Liver (tissue), 9 donors: ENCODE results near the gene PPFIBP1. TPM values are rescaled to one million over a fixed set of nuclear protein-coding genes. Genes with fewer than 3 reads are reported as not detected.

ENCODE experiments used
- DNase-seq: peaks from one replicate; pipeline ENCODE4 v3.0.0-alpha.2; 2017; ENCODE audit warnings: low spot score
- H3K27ac ChIP-seq, 2 donors: one replicate each; pipeline ENCODE4 v1.7.0; 2013; ENCODE audit warnings: inconsistent platforms in 2 of 2, low read length in 2 of 2, control low read depth in 1 of 2, low read depth in 1 of 2, mild to moderate bottlenecking in 1 of 2
- H3K27me3 ChIP-seq, 4 donors: one replicate each; pipeline versions ENCODE4 v1.6.1 to v1.7.0; 2013; ENCODE audit warnings: low read length in 3 of 4, inconsistent platforms in 1 of 4, mild to moderate bottlenecking in 1 of 4, moderate library complexity in 1 of 4; ENCODE audit not compliant: control insufficient read depth in 4 of 4, insufficient read depth in 4 of 4
- H3K36me3 ChIP-seq, 4 donors: one replicate each; pipeline versions ENCODE4 v1.6.1 to v1.7.0; 2013; ENCODE audit warnings: low read length in 3 of 4, mild to moderate bottlenecking in 3 of 4, low read depth in 1 of 4, moderate library complexity in 1 of 4; ENCODE audit not compliant: control insufficient read depth in 4 of 4, insufficient read depth in 3 of 4
- H3K4me1 ChIP-seq, 4 donors: one replicate each; pipeline versions ENCODE4 v1.6.1 to v1.7.0; 2013; ENCODE audit warnings: low read length in 3 of 4, mild to moderate bottlenecking in 3 of 4, moderate library complexity in 1 of 4; ENCODE audit not compliant: control insufficient read depth in 4 of 4, insufficient read depth in 4 of 4
- H3K4me3 ChIP-seq, 3 donors: one replicate each; pipeline versions ENCODE4 v1.6.1 to v1.7.0; 2013; ENCODE audit warnings: low read length in 3 of 3, control low read depth in 1 of 3, low read depth in 1 of 3, mild to moderate bottlenecking in 1 of 3
- H3K9ac ChIP-seq, 2 donors: one replicate each; pipeline ENCODE4 v1.7.0; 2013; ENCODE audit warnings: low read length in 2 of 2, mild to moderate bottlenecking in 2 of 2, moderate library complexity in 2 of 2, control low read depth in 1 of 2, low read depth in 1 of 2
- H3K9me3 ChIP-seq, 4 donors: one replicate each; pipeline versions ENCODE4 v1.6.1 to v1.7.0; 2013; ENCODE audit warnings: low read length in 3 of 4; ENCODE audit not compliant: control insufficient read depth in 4 of 4
- ATF3 ChIP-seq: IDR thresholded peaks from 2 replicates; pipeline ENCODE4 v1.6.1; 2016; ENCODE audit warnings: antibody characterized with exemption
- CTCF ChIP-seq: fragments of 150-350 bp; IDR thresholded peaks from 2 replicates; pipeline ENCODE4 v1.5.1; 2017; ENCODE audit warnings: improper control_type of control experiment, low read depth, low read length; ENCODE audit not compliant: missing input control
- EGR1 ChIP-seq, 2 donors: IDR thresholded peaks; 2 replicates each; pipeline ENCODE4 v1.6.1; 2016 to 2018; ENCODE audit warnings: antibody characterized with exemption in 2 of 2, low read depth in 2 of 2
- FOXA1 ChIP-seq: IDR thresholded peaks from 2 replicates; pipeline ENCODE4 v1.6.1; 2016; ENCODE audit warnings: antibody characterized with exemption
- HNF4G ChIP-seq: IDR thresholded peaks from 2 replicates; pipeline ENCODE4 v1.6.1; 2016; ENCODE audit warnings: antibody characterized with exemption
- JUND ChIP-seq, 2 donors: IDR thresholded peaks; 2 replicates each; pipeline ENCODE4 v1.6.1; 2016; ENCODE audit warnings: antibody characterized with exemption in 2 of 2
- MAX ChIP-seq: IDR thresholded peaks from 2 replicates; pipeline ENCODE4 v1.6.1; 2016; ENCODE audit warnings: antibody characterized with exemption
- NR2F2 ChIP-seq: IDR thresholded peaks from 2 replicates; pipeline ENCODE4 v1.6.1; 2016; ENCODE audit warnings: antibody characterized with exemption
- RAD21 ChIP-seq, 2 donors: IDR thresholded peaks; 2 replicates each; pipeline ENCODE4 v1.6.1; 2016; ENCODE audit warnings: antibody characterized with exemption in 2 of 2, mild to moderate bottlenecking in 2 of 2
- RXRA ChIP-seq, 2 donors: IDR thresholded peaks; 2 replicates each; pipeline ENCODE4 v1.6.1; 2017 to 2018; ENCODE audit warnings: antibody characterized with exemption in 2 of 2, mild to moderate bottlenecking in 1 of 2
- SP1 ChIP-seq: IDR thresholded peaks from 2 replicates; pipeline ENCODE4 v1.6.1; 2018; ENCODE audit warnings: antibody characterized with exemption, mild to moderate bottlenecking
- TAF1 ChIP-seq: conservative IDR thresholded peaks from 2 replicates; pipeline ENCODE4 v1.6.1; 2016; ENCODE audit warnings: antibody characterized with exemption, mild to moderate bottlenecking
- ZBTB33 ChIP-seq: IDR thresholded peaks from 2 replicates; pipeline ENCODE4 v1.6.1; 2016; ENCODE audit warnings: antibody characterized with exemption
- WGBS: extraction: QIAGEN DNeasy Blood & Tissue Kit; methylation state at CpG from one replicate; pipeline ENCODE4 v1.1.7; 2013; 5-methylcytosine and 5-hydroxymethylcytosine counted together
- polyA plus RNA-seq, 2 donors: library from polyadenylated mRNA; stranded (reverse) in 1 of 2; unstranded in 1 of 2; fragments of 200-250 nt in 1 of 2; fragments of >200 nt in 1 of 2; fragmentation: Nextera tagmentation in 1 of 2; extraction: Ambion mirVana in 1 of 2; gene quantifications; one replicate each; pipeline versions ENCODE4 v1.2.1 to v1.2.3, GENCODE V29; 2013 to 2015
- total RNA-seq, 2 donors: library from RNA; depleted of rRNA; stranded (reverse); fragments of >200 nt; gene quantifications; one replicate each; pipeline ENCODE4 v1.2.3, GENCODE V29; 2014
- donor health status: healthy.
- donor health status: healthy.
- donor health status: healthy.
- donor health status: healthy.
- donor health status: healthy.

The PPFIBP1 gene
- total and polyA plus RNA-seq, 4 donors: 10.5 to 65.8 (median 17.4) TPM

GRCh38 chr12:27527512-27527911 is 3.5 kb downstream of the PPFIBP1 start:
- H3K4me3 ChIP-seq: no peak overlapping the region
- H3K27me3 ChIP-seq: no peaks in the 10 kb centered on the region
- H3K9ac ChIP-seq: no peak overlapping the region
- H3K36me3 ChIP-seq: no peaks in the 10 kb centered on the region
- H3K9me3 ChIP-seq: no peaks in the 10 kb centered on the region
- no peak for TF ChIP-seq ATF3
- TF ChIP-seq HNF4G: no peak
- TF ChIP-seq RAD21 (IDR thresholded peaks at IDR 0.05): no peak
- TF ChIP-seq NR2F2: no peak
- TF ChIP-seq EGR1 (IDR thresholded peaks at IDR 0.05; ENCODE audit: low read depth in 2 of 2): no peak
- no peak for TF ChIP-seq CTCF
- no peak for TF ChIP-seq TAF1
- TF ChIP-seq FOXA1: no peak
- no peak for TF ChIP-seq JUND (IDR thresholded peaks at IDR 0.05)
- no peak for TF ChIP-seq ZBTB33
- no peak for TF ChIP-seq MAX
- TF ChIP-seq RXRA (IDR thresholded peaks at IDR 0.05): no peak
- H3K4me1 ChIP-seq: peaks cover 5 to 36% (median 8%) of the 10 kb centered on the region in 4 donors
- WGBS: 89% methylated on average over 9 of the region's 9 CpGs
- no peak for DNase-seq
- H3K27ac ChIP-seq: no peak overlapping the region

GRCh38 chr12:27528788-27529187 is 4.8 kb downstream of the PPFIBP1 start:
- Histone ChIP-seq H3K27ac (no peak overlapping the region), H3K27me3 (no peaks in the 10 kb centered on the region), H3K36me3 (no peaks in the 10 kb centered on the region), H3K9me3 (no peaks in the 10 kb centered on the region), H3K4me1 (peaks cover 0 to 36% (median 4%) of the 10 kb centered on the region in 4 donors), H3K9ac (no peak overlapping the region), H3K4me3 (no peak overlapping the region)
- TF ChIP-seq SP1 (no peak), EGR1 (IDR thresholded peaks at IDR 0.05; ENCODE audit: low read depth in 2 of 2) (no peak), MAX (no peak), JUND (IDR thresholded peaks at IDR 0.05) (no peak), HNF4G (no peak)
- 90% methylated on average over 3 of the region's 3 CpGs for WGBS
- DNase-seq: no peak
